ENCODE results near the gene MARK1.

GRCh38 chr1:220692436-220693228 is 164.7 kb downstream of the MARK1 start:
- no peak for TF ChIP-seq POLR2A (IDR thresholded peaks at IDR 0.05)
- no peak for TF ChIP-seq CTCF (IDR thresholded peaks at IDR 0.05)

Measured in sigmoid colon (tissue), 3 donors.